GM12878 (cell line): ENCODE data around the gene SEBOX. TPM values are rescaled to one million over a fixed set of nuclear protein-coding genes. Genes with fewer than 3 reads are reported as not detected.

ENCODE experiments used
- ATAC-seq: fragments of 200-7000 bp; cut with Tn5 transposase; 3 replicates; pipeline ENCODE4 v1.9.1; 2020; ENCODE audit warnings: mild to moderate bottlenecking, moderate library complexity
- BruUV-seq: library from RNA; stranded (reverse); fragments of 400-500 nt; replicated peaks from 2 replicates; lab custom pipeline; 2021; lab: Mats Ljungman, UMichigan
- CTCF ChIA-PET: fragments of 300-600 bp; sonication (Branson Sonifier 250); formaldehyde crosslinking; extraction: SDS; loops from one replicate; lab custom pipeline; 2021; ENCODE audit warnings: inconsistent platforms; lab: Yijun Ruan, JAX
- POLR2A ChIA-PET: fragments of 350-600 bp; formaldehyde crosslinking; extraction: SDS; loops from one replicate; lab custom pipeline; 2021; ENCODE audit warnings: inconsistent platforms; lab: Charles Lee
- RAD21 ChIA-PET: fragments of 300-600 bp; sonication (Branson Sonifier 250); formaldehyde crosslinking; loops from one replicate; lab custom pipeline; 2023; ENCODE audit warnings: antibody characterized with exemption; ENCODE audit not compliant: unreplicated experiment; lab: Charles Lee
- SMC1A ChIA-PET: fragments of 300-600 bp; sonication (Branson Sonifier 250); formaldehyde crosslinking; loops from one replicate; lab custom pipeline; 2023; ENCODE audit not compliant: unreplicated experiment, uncharacterized antibody; lab: Charles Lee
- DNase-seq: peaks from one replicate; pipeline ENCODE4 v3.0.0-alpha.2; 2011; ENCODE audit warnings: low read depth, low spot score
- FAIRE-seq: peaks from 3 replicates; lab custom pipeline; 2011; peaks lifted over from hg19 to GRCh38; lab: Jason Lieb, UNC
- H2AFZ ChIP-seq: 2 replicates; pipeline ENCODE4 v1.6.0; 2011; ENCODE audit warnings: low read depth, low read length, control low read depth; ENCODE audit not compliant: control insufficient read depth
- H3K27ac ChIP-seq: 2 replicates; pipeline ENCODE4 v1.5.1; 2011; ENCODE audit warnings: control low read depth; ENCODE audit not compliant: control insufficient read depth, insufficient read depth
- H3K27me3 ChIP-seq, 2 experiments: replicated peaks in 1 of 2; 2 replicates each; pipeline versions ENCODE4 v1.6.0 to v1.6.1; 2011; ENCODE audit warnings: low read length in 1 of 2; ENCODE audit not compliant: control insufficient read depth in 2 of 2, insufficient read depth in 2 of 2
- H3K36me3 ChIP-seq, 2 experiments: 2 replicates each; pipeline ENCODE4 v1.5.1; 2011; ENCODE audit warnings: low read length in 1 of 2; ENCODE audit not compliant: control insufficient read depth in 2 of 2, insufficient read depth in 2 of 2
- H3K4me1 ChIP-seq: 2 replicates; pipeline ENCODE4 v1.6.1; 2011; ENCODE audit warnings: mild to moderate bottlenecking, low read length, moderate library complexity, mixed read lengths; ENCODE audit not compliant: control insufficient read depth, insufficient read depth
- H3K4me2 ChIP-seq: 2 replicates; pipeline ENCODE4 v1.6.0; 2011; ENCODE audit warnings: control low read depth; ENCODE audit not compliant: control insufficient read depth, insufficient read depth
- H3K4me3 ChIP-seq: fragments of 200-600 bp; sonication (generic); 2 replicates; pipeline ENCODE4 v1.5.1; 2016
- H3K79me2 ChIP-seq: 2 replicates; pipeline ENCODE4 v1.6.0; 2011; ENCODE audit warnings: low read length; ENCODE audit not compliant: control insufficient read depth, insufficient read depth
- H3K9ac ChIP-seq: 2 replicates; pipeline ENCODE4 v1.8.0; 2011; ENCODE audit warnings: low read length, control low read depth, mixed read lengths; ENCODE audit not compliant: control insufficient read depth, insufficient read depth
- H3K9me3 ChIP-seq: replicated peaks from 3 replicates; pipeline ENCODE4 v1.5.1; 2011; ENCODE audit warnings: mild to moderate bottlenecking, low read length; ENCODE audit not compliant: control insufficient read depth, insufficient read depth
- H4K20me1 ChIP-seq: 2 replicates; pipeline ENCODE4 v1.6.0; 2011; ENCODE audit not compliant: control insufficient read depth, insufficient read depth
- BACH1 ChIP-seq: fragments of 450-650 bp; IDR thresholded peaks from 2 replicates; pipeline ENCODE4 v1.6.1; 2017; ENCODE audit warnings: mild to moderate bottlenecking, borderline replicate concordance
- CBX5 ChIP-seq: sonication (generic); IDR thresholded peaks from 2 replicates; pipeline ENCODE4 v1.6.1; 2016; ENCODE audit warnings: low read depth, moderate library complexity, mild to moderate bottlenecking, inconsistent platforms
- GATAD2B ChIP-seq: fragments of 450-650 bp; conservative IDR thresholded peaks from 2 replicates; pipeline ENCODE4 v1.6.1; 2017; ENCODE audit warnings: low read depth, mild to moderate bottlenecking, moderate library complexity
- HDGF ChIP-seq: fragments of 450-650 bp; IDR thresholded peaks from 2 replicates; pipeline ENCODE4 v1.6.1; 2016; ENCODE audit warnings: antibody characterized with exemption
- IRF4 ChIP-seq: IDR thresholded peaks from 2 replicates; pipeline ENCODE4 v1.6.1; 2011; ENCODE audit warnings: low read depth, low read length
- JUND ChIP-seq: IDR thresholded peaks from 2 replicates; pipeline ENCODE4 v1.6.1; 2012; ENCODE audit warnings: low read depth, mild to moderate bottlenecking, low read length, improper control_type of control experiment, moderate library complexity
- WGBS: methylation state at CpG from one replicate; pipeline ENCODE4 v1.1.6; 2016; ENCODE audit warnings: low lambda C conversion rate; ENCODE audit not compliant: insufficient replicate concordance, insufficient coverage; ENCODE audit errors: missing lambda C conversion rate; 5-methylcytosine and 5-hydroxymethylcytosine counted together
- in situ Hi-C: fragments of 300-500 bp; cut with MboI; formaldehyde crosslinking; loops from 9 replicates; pipeline ENCODE4 v1.14.3; 2018; ENCODE audit warnings: mixed read lengths
- intact Hi-C: fragments of 100-400 bp; cut with micrococcal nuclease; formaldehyde crosslinking; loops from one replicate; pipeline ENCODE4 v1.14.2; 2022; ENCODE audit not compliant: unreplicated experiment
- polyA plus RNA-seq, 11 experiments: library from polyadenylated mRNA; depleted of rRNA in 4 of 11; unstranded in 6 of 11; stranded (reverse) in 5 of 11; fragments of >200 nt; fragmentation: Nextera tagmentation in 4 of 11; fragmentation: Illumina TruSeq in 1 of 11; extraction: Ambion mirVana in 4 of 11; extraction: Trizol in 1 of 11; gene quantifications; 1 replicate in 1 of 11; 2 replicates in 10 of 11; pipeline versions ENCODE4 v1.2.1 to v1.2.3, GENCODE V29; 2011 to 2016; ENCODE audit warnings: inconsistent platforms in 2 of 11, missing spikeins in 2 of 11, low read depth in 1 of 11
- total RNA-seq, 4 experiments: library from RNA; depleted of rRNA in 3 of 4; stranded (reverse); fragments of >200 nt in 3 of 4; fragmentation: Illumina TruSeq in 1 of 4; extraction: Trizol in 1 of 4; gene quantifications; 2 replicates each; pipeline versions ENCODE4 v1.2.1 to v1.2.3, GENCODE V29; 2013 to 2021
- TF ChIP-seq, protein P1 (sequence below): fragments of 450-650 bp; IDR thresholded peaks from 2 replicates; pipeline ENCODE4 v1.6.1; 2018; ENCODE audit warnings: borderline replicate concordance, mild to moderate bottlenecking; ENCODE audit not compliant: partially characterized antibody
- TF ChIP-seq, protein P2 (sequence below): fragments of 450-650 bp; IDR thresholded peaks from 2 replicates; pipeline ENCODE4 v1.6.1; 2016; ENCODE audit warnings: mild to moderate bottlenecking
- TF ChIP-seq, protein P3 (sequence below): IDR thresholded peaks from 2 replicates; pipeline ENCODE4 v1.6.1; 2011; ENCODE audit warnings: low read depth, low read length, improper control_type of control experiment, borderline replicate concordance

SEBOX gene
- total and polyA plus RNA-seq, 10 of the 15 experiments (the other 5 are each of a cell fraction or from before 2014, with no cell fraction given) = not detected

DNA sequence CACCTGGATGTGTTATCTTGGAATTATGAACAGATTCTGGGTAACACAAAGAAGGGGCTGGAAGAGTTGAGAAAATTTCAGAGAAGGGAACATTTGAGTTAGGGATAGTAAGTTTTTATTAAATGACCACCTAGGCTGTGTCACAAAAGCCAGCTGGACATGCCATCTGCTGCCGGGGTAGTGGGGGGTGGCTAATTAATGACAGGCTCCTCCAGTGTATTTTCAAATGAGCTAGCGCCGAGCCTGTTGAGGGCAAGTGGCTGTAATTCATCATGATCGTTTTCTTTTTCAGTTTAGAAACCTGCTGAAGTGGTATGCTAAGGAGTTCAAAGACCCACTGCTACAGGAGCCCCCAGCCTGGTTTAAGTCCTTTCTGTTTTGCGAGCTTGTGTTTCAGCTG, 39.8 kb downstream of the SEBOX start (continued):
- TF ChIP-seq IRF4 (no peak), BACH1 (no peak)

DNA sequence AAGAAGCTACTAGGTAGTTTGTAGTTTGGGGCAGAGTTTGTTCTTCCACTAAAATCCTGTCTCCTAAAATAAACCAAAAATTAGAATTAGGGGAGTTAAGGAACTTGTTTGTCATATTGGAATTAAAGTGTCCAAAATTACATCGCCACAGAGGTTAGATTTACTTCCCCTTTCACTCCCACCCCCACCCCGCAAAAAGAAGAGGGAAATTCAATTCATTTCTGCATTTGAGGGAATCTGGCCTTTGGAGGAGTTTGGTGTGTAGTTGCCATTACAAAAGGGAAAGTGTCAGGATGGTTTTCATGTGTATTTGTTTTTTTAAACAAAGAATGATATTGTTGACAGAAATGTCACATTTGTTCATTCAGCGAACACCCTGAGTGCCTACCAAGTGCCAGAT, 40.2 kb downstream of the SEBOX start:
- H3K79me2 ChIP-seq = peaks cover 50% of the 10 kb centered on the region
- ATAC-seq (no peak), FAIRE-seq (no peak), DNase-seq (no peak)
- 73% methylated on average over 3 of the region's 3 CpGs for WGBS
- POLR2A ChIA-PET = interaction anchor here (0.9 kb wide), 1 partner anchor 431 kb away, joined by 4 read pairs; the partner anchor contains the start of gene LYRM9
- no peak overlapping the region for H2AFZ ChIP-seq
- peak overlapping the region; percentile 26; the same call in 1 of the 2 replicates for H3K4me2 ChIP-seq
- no peaks in the 10 kb centered on the region for H4K20me1 ChIP-seq
- CTCF ChIA-PET = no interaction called here
- H3K9ac ChIP-seq = no peak overlapping the region
- H3K27me3 ChIP-seq = no peaks in the 10 kb centered on the region
- SMC1A ChIA-PET = no interaction called here
- no TSS peak for BruUV-seq
- H3K27ac ChIP-seq = no peak overlapping the region
- no peaks in the 10 kb centered on the region for H3K9me3 ChIP-seq
- peaks cover 6% of the 10 kb centered on the region; the same call in 1 of the 2 replicates for H3K4me1 ChIP-seq
- intact Hi-C loops (loop anchor here (5.0 kb wide), 1 partner anchor 92 kb away; no protein-coding TSS in a partner anchor), in situ Hi-C loops (no loop called here)
- H3K36me3 ChIP-seq = peaks cover 11 to 13% of the 10 kb centered on the region in 2 experiments
- TF ChIP-seq HDGF = no peak
- no peak for TF ChIP-seq JUND
- no peak overlapping the region for H3K4me3 ChIP-seq
- RAD21 ChIA-PET = no interaction called here

DNA sequence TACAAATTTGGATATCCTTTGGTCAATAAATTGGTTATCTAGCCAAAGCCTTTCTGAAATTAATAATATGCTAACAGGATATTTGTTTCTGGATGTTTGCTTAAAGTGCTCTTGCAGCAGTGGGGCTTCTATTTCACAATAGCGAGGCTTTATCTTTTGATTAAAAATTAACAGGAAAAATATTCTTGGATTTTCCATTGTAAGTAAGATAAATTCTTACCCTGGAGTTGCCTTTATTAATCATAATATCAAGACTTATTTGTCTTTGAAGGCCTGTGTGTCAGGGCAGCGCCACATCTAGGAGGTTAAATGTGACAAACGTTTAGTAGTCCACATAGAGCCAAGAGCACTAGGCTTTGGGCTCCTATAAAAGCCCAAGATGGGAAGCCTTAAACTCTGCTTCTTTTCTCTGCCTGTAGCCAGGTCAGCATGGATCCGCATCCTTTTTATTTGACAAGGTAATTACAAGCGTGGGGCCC, 40.7 kb downstream of the SEBOX start:
- ChIA-PET SMC1A (no interaction called here), RAD21 (no interaction called here), CTCF (no interaction called here)
- peaks cover 6% of the 10 kb centered on the region; the same call in 1 of the 2 replicates for H3K4me1 ChIP-seq
- in situ Hi-C loops (no loop called here), intact Hi-C loops (loop anchor here (5.0 kb wide), 1 partner anchor 92 kb away; no protein-coding TSS in a partner anchor)
- no peak for DNase-seq
- peaks cover 55% of the 10 kb centered on the region for H3K79me2 ChIP-seq
- peak overlapping the region; percentile 26; the same call in 1 of the 2 replicates for H3K4me2 ChIP-seq
- H3K36me3 ChIP-seq = peaks cover 11 to 13% of the 10 kb centered on the region in 2 experiments
- no peak for ATAC-seq
- no peaks in the 10 kb centered on the region for H4K20me1 ChIP-seq
- 95% methylated on average over 5 of the region's 5 CpGs for WGBS
- H3K9me3 ChIP-seq = no peaks in the 10 kb centered on the region
- TF ChIP-seq, protein P1, sequence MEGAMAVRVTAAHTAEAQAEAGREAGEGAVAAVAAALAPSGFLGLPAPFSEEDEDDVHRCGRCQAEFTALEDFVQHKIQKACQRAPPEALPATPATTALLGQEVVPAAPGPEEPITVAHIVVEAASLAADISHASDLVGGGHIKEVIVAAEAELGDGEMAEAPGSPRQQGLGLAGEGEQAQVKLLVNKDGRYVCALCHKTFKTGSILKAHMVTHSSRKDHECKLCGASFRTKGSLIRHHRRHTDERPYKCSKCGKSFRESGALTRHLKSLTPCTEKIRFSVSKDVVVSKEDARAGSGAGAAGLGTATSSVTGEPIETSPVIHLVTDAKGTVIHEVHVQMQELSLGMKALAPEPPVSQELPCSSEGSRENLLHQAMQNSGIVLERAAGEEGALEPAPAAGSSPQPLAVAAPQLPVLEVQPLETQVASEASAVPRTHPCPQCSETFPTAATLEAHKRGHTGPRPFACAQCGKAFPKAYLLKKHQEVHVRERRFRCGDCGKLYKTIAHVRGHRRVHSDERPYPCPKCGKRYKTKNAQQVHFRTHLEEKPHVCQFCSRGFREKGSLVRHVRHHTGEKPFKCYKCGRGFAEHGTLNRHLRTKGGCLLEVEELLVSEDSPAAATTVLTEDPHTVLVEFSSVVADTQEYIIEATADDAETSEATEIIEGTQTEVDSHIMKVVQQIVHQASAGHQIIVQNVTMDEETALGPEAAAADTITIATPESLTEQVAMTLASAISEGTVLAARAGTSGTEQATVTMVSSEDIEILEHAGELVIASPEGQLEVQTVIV = no peak
- TF ChIP-seq, protein P2, sequence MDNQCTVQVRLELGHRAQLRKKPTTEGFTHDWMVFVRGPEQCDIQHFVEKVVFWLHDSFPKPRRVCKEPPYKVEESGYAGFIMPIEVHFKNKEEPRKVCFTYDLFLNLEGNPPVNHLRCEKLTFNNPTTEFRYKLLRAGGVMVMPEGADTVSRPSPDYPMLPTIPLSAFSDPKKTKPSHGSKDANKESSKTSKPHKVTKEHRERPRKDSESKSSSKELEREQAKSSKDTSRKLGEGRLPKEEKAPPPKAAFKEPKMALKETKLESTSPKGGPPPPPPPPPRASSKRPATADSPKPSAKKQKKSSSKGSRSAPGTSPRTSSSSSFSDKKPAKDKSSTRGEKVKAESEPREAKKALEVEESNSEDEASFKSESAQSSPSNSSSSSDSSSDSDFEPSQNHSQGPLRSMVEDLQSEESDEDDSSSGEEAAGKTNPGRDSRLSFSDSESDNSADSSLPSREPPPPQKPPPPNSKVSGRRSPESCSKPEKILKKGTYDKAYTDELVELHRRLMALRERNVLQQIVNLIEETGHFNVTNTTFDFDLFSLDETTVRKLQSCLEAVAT = no peak
- TF ChIP-seq GATAD2B (no peak), CBX5 (no peak)
- TF ChIP-seq, protein P3, sequence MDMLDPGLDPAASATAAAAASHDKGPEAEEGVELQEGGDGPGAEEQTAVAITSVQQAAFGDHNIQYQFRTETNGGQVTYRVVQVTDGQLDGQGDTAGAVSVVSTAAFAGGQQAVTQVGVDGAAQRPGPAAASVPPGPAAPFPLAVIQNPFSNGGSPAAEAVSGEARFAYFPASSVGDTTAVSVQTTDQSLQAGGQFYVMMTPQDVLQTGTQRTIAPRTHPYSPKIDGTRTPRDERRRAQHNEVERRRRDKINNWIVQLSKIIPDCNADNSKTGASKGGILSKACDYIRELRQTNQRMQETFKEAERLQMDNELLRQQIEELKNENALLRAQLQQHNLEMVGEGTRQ = no peak
- TF ChIP-seq, all 136 proteins: peak for 0
- Histone ChIP-seq H2AFZ (no peak overlapping the region), H3K27me3 (no peaks in the 10 kb centered on the region), H3K27ac (no peak overlapping the region), H3K4me3 (no peak overlapping the region), H3K9ac (no peak overlapping the region)
- no peak for FAIRE-seq
- POLR2A ChIA-PET = interaction anchor here (0.6 to 0.9 kb wide), 2 partner anchors 155 to 431 kb away, joined by 3 to 4 read pairs; partner anchors contain the start of gene LYRM9
- BruUV-seq = no TSS peak
